Tibial nerve (tissue), 4 donors: ENCODE data around the gene OXCT2.
"Not testable (repeated sequence)": the region's sequence is repeated elsewhere in the genome, so short reads cannot be mapped to it uniquely, and the experiment has no call there.

ENCODE experiments used
- CTCF ChIP-seq, 5 experiments: fragments of 200-600 bp in 3 of 5; fragments of 450-650 bp in 2 of 5; sonication (generic) in 3 of 5; IDR thresholded peaks; one replicate each; pipeline ENCODE4 v1.5.1; 2016 to 2019; ENCODE audit warnings: antibody characterized with exemption in 5 of 5, mild to moderate bottlenecking in 3 of 5, moderate library complexity in 2 of 5
- EP300 ChIP-seq, 2 donors: sonication (generic); formaldehyde crosslinking; IDR thresholded peaks; one replicate each; pipeline ENCODE4 v1.6.1; 2017; ENCODE audit warnings: antibody characterized with exemption in 2 of 2, mild to moderate bottlenecking in 1 of 2
- POLR2A ChIP-seq, 2 donors: fragments of 450-650 bp; IDR thresholded peaks; one replicate each; pipeline ENCODE4 v1.6.1; 2017; ENCODE audit warnings: antibody characterized with exemption in 2 of 2, mild to moderate bottlenecking in 2 of 2, moderate library complexity in 2 of 2

GRCh38 chr1:39771022-39771532 is at the start of gene OXCT2:
- TF ChIP-seq POLR2A, CTCF, EP300 (IDR thresholded peaks at IDR 0.05): not testable (repeated sequence)
